Neutrophil (primary cell): ENCODE data around the gene RTN4RL1.

Source experiments
- H3K27ac ChIP-seq: fragments of 200-600 bp; sonication (generic); 2 replicates; pipeline ENCODE4 v1.5.1; 2016; ENCODE audit warnings: mild to moderate bottlenecking, moderate library complexity
- H3K27me3 ChIP-seq: fragments of 200-600 bp; sonication (generic); 2 replicates; pipeline ENCODE4 v1.6.0; 2016; ENCODE audit warnings: mild to moderate bottlenecking
- H3K36me3 ChIP-seq: fragments of 200-600 bp; sonication (generic); 2 replicates; pipeline ENCODE4 v1.5.1; 2017
- H3K4me1 ChIP-seq, 2 experiments: fragments of 200-600 bp in 1 of 2; sonication (generic) in 1 of 2; 1 replicate in 1 of 2; 2 replicates in 1 of 2; pipeline versions ENCODE4 v1.5.1 to v1.6.1; 2013 to 2016; ENCODE audit warnings: low read depth in 1 of 2, low read length in 1 of 2, mild to moderate bottlenecking in 1 of 2, moderate library complexity in 1 of 2; ENCODE audit not compliant: control insufficient read depth in 1 of 2, insufficient read depth in 1 of 2
- H3K4me3 ChIP-seq, 2 experiments: fragments of 200-600 bp in 1 of 2; sonication (generic) in 1 of 2; 1 replicate in 1 of 2; 2 replicates in 1 of 2; pipeline ENCODE4 v1.5.1; 2013 to 2016; ENCODE audit warnings: low read depth in 1 of 2, low read length in 1 of 2, mild to moderate bottlenecking in 1 of 2, moderate library complexity in 1 of 2
- H3K9me3 ChIP-seq: fragments of 200-600 bp; sonication (generic); 2 replicates; pipeline ENCODE4 v1.5.1; 2016
- CTCF ChIP-seq: fragments of 200-600 bp; sonication (generic); IDR thresholded peaks from 2 replicates; pipeline ENCODE4 v1.5.1; 2016; ENCODE audit warnings: antibody characterized with exemption

The RTN4RL1 gene

GRCh38 chr17:1920948-1921351, 104.2 kb downstream of the RTN4RL1 start:
- H3K27ac ChIP-seq, result no peak overlapping the region
- no peaks in the 10 kb centered on the region for H3K9me3 ChIP-seq
- no peak for TF ChIP-seq CTCF
- no peaks in the 10 kb centered on the region for H3K4me1 ChIP-seq
- peaks cover 6% of the 10 kb centered on the region for H3K27me3 ChIP-seq
- H3K4me3 ChIP-seq, result no peak overlapping the region
- H3K36me3 ChIP-seq, result no peaks in the 10 kb centered on the region

- no peaks in the 10 kb centered on the region for H3K9me3 ChIP-seq
- peaks cover 21% of the 10 kb centered on the region for H3K27me3 ChIP-seq
- no peak for TF ChIP-seq CTCF
- no peaks in the 10 kb centered on the region for H3K36me3 ChIP-seq
- H3K4me1 ChIP-seq, result no peaks in the 10 kb centered on the region
- no peak overlapping the region for H3K27ac ChIP-seq
- no peak overlapping the region for H3K4me3 ChIP-seq
These were observed 105.9 kb downstream of the RTN4RL1 start for GRCh38 chr17:1919201-1919600.

- no peak for TF ChIP-seq CTCF
- Histone ChIP-seq H3K36me3 (no peaks in the 10 kb centered on the region), H3K27ac (no peak overlapping the region), H3K27me3 (peaks cover 28% of the 10 kb centered on the region), H3K4me3 (no peak overlapping the region), H3K4me1 (no peaks in the 10 kb centered on the region), H3K9me3 (no peaks in the 10 kb centered on the region)
These were observed 106.6 kb downstream of the RTN4RL1 start for GRCh38 chr17:1918346-1919162.

- H3K27me3 ChIP-seq, result peaks cover 41% of the 10 kb centered on the region
- no peaks in the 10 kb centered on the region for H3K36me3 ChIP-seq
- no peaks in the 10 kb centered on the region for H3K4me1 ChIP-seq
- H3K4me3 ChIP-seq, result no peak overlapping the region
- TF ChIP-seq CTCF, result no peak
- H3K27ac ChIP-seq, result no peak overlapping the region
- no peaks in the 10 kb centered on the region for H3K9me3 ChIP-seq
These were observed 108.0 kb downstream of the RTN4RL1 start for GRCh38 chr17:1916963-1917715.

- no peaks in the 10 kb centered on the region for H3K36me3 ChIP-seq
- H3K4me1 ChIP-seq, result no peaks in the 10 kb centered on the region
- peaks cover 49% of the 10 kb centered on the region for H3K27me3 ChIP-seq
- H3K4me3 ChIP-seq, result no peak overlapping the region
- H3K9me3 ChIP-seq, result no peaks in the 10 kb centered on the region
- no peak overlapping the region for H3K27ac ChIP-seq
- no peak for TF ChIP-seq CTCF
These were observed 108.8 kb downstream of the RTN4RL1 start for GRCh38 chr17:1916316-1916715.
